Esophagus squamous epithelium (tissue), 4 donors: ENCODE data around the gene SRRM2.

Source experiments
- CTCF ChIP-seq, 6 experiments: fragments of 450-650 bp in 4 of 6; fragments of 200-600 bp in 2 of 6; sonication (generic) in 2 of 6; IDR thresholded peaks; one replicate each; pipeline ENCODE4 v1.5.1; 2016 to 2019; ENCODE audit warnings: antibody characterized with exemption in 6 of 6, mild to moderate bottlenecking in 4 of 6, moderate library complexity in 4 of 6
- POLR2A ChIP-seq, 4 donors: fragments of 450-650 bp; IDR thresholded peaks; one replicate each; pipeline ENCODE4 v1.6.1; 2017; ENCODE audit warnings: antibody characterized with exemption in 4 of 4, mild to moderate bottlenecking in 4 of 4, moderate library complexity in 3 of 4

- TF ChIP-seq CTCF (IDR thresholded peaks at IDR 0.05), result no peak
- TF ChIP-seq POLR2A (IDR thresholded peaks at IDR 0.05), result no peak
Measured at GRCh38 chr16:2808181-2808580, 55.7 kb downstream of the SRRM2 start.
